ENCODE data around the gene CHRM2. TPM values are rescaled to one million over a fixed set of nuclear protein-coding genes. Genes with fewer than 3 reads are reported as not detected.
A peak's percentile ranks its signal among the peaks of the same experiment; 100 is the strongest.

The CHRM2 gene
- total and polyA plus RNA-seq, 2 of the 4 experiments (the other 2 are of a cell fraction) = 79.3 to 184 TPM

- no peak for ATAC-seq (ENCODE audit: low read depth)
- Histone ChIP-seq H3K9me1 (ENCODE audit: insufficient read depth, low read length) (peaks cover 5% of the 10 kb centered on the region; the same call in 1 of the 2 replicates), H3K4me3 (ENCODE audit: insufficient read depth, low read depth, low read length) (no peak overlapping the region), H2AK9ac (replicated peaks; ENCODE audit: low read depth, low read length, poor library complexity) (no peak overlapping the region), H2BK15ac (ENCODE audit: low read depth, low read length) (peak overlapping the region; percentile 87; the same call in 2 of the 3 replicates), H3K23ac (ENCODE audit: low read depth, low read length) (peak overlapping the region; percentile 70; the same call in 1 of the 2 replicates), H4K5ac (ENCODE audit: low read depth, low read length) (peak overlapping the region; percentile 62; the same call in 1 of the 2 replicates), H3K14ac (replicated peaks; ENCODE audit: low read depth, low read length) (peak overlapping the region; percentile 75), H3K4me1 (ENCODE audit: control insufficient read depth, insufficient read depth, low read length) (peaks cover 11% of the 10 kb centered on the region), H3K4ac (ENCODE audit: low read depth, low read length) (peak overlapping the region; percentile 55), H4K8ac (ENCODE audit: low read depth in 2 of 2, low read length in 2 of 2) (peak overlapping the region; percentile 48 to 68; a peak in 3 of 4 replicates), H4K91ac (ENCODE audit: insufficient read depth, low read depth, low read length) (peak overlapping the region; percentile 81), H2BK20ac (ENCODE audit: low read depth, low read length) (peak overlapping the region; percentile 28; the same call in 1 of the 2 replicates), H3K9ac (ENCODE audit: low read depth, low read length) (no peak overlapping the region), H2AK5ac (ENCODE audit: low read depth, low read length) (peak overlapping the region; percentile 84), H3K9me3 (ENCODE audit: control insufficient read depth, insufficient read depth, low read length) (no peaks in the 10 kb centered on the region), H2BK5ac (ENCODE audit: low read depth, low read length, poor library complexity, severe bottlenecking) (peak overlapping the region; percentile 81), H3K79me1 (ENCODE audit: low read depth in 1 of 2, low read length in 2 of 2) (peaks cover 28 to 50% of the 10 kb centered on the region in 2 experiments), H3K18ac (ENCODE audit: low read depth, low read length) (peak overlapping the region; percentile 66; the same call in 1 of the 2 replicates), H2AFZ (replicated peaks; ENCODE audit: low read length, poor library complexity) (no peak overlapping the region), H3K27ac (ENCODE audit: insufficient read depth, low read length) (peak overlapping the region; percentile 64; the same call in 1 of the 2 replicates), H4K20me1 (ENCODE audit: insufficient read depth, low read length) (no peaks in the 10 kb centered on the region), H3K27me3 (ENCODE audit: control insufficient read depth, insufficient read depth, low read length) (no peaks in the 10 kb centered on the region), H3K4me2 (ENCODE audit: low read depth, low read length) (no peak overlapping the region), H2BK120ac (ENCODE audit: low read depth, low read length) (peak overlapping the region; percentile 71), H3K36me3 (ENCODE audit: control insufficient read depth, insufficient read depth, low read length) (peaks cover 9% of the 10 kb centered on the region), H3K56ac (ENCODE audit: extremely low read depth, insufficient read depth, low read length) (no peak overlapping the region)
- in situ Hi-C loops (cut with MboI; ENCODE audit: low sequenced_read_pairs) (no loop called here), dilution Hi-C loops (cut with HindIII; ENCODE audit: low sequenced_read_pairs, unreplicated experiment) (no loop called here), intact Hi-C loops (cut with micrococcal nuclease) (loop anchor here (5.0 to 10.0 kb wide), 4 partner anchors 63 to 583 kb away; partner anchors contain the start of gene PTN)
- no TSS peak for BruUV-seq (replicated peaks)
- DNase-seq = no peak
- ChIA-PET POLR2A (ENCODE audit: unreplicated experiment) (no interaction called here), CTCF (interaction anchor here (1.0 kb wide), 1 partner anchor 19 kb away, joined by 3 read pairs; no protein-coding TSS in a partner anchor)
- no peak for TF ChIP-seq BHLHE40 (IDR thresholded peaks at IDR 0.05; ENCODE audit: low read depth, low read length)
- no peak for TF ChIP-seq MXI1 (IDR thresholded peaks at IDR 0.05; ENCODE audit: borderline replicate concordance, low read depth, low read length)
- TF ChIP-seq FOS (IDR thresholded peaks at IDR 0.05; ENCODE audit: low read depth, low read length) = no peak
- no peak for TF ChIP-seq RCOR1 (IDR thresholded peaks at IDR 0.05; ENCODE audit: insufficient replicate concordance, low read length)
- no peak for TF ChIP-seq CTCF (conservative IDR thresholded peaks at IDR 0.05; ENCODE audit: low read depth, low read length)
- TF ChIP-seq ELK1 (IDR thresholded peaks at IDR 0.05; ENCODE audit: borderline replicate concordance, low read depth, low read length) = no peak
- no peak for TF ChIP-seq RAD21 (IDR thresholded peaks at IDR 0.05; ENCODE audit: low read length)
- no peak for TF ChIP-seq NFE2L2 (IDR thresholded peaks at IDR 0.05; ENCODE audit: low read depth, low read length)
- no peak for TF ChIP-seq CEBPB (IDR thresholded peaks at IDR 0.05; ENCODE audit: low read depth, low read length)
- TF ChIP-seq MAZ (IDR thresholded peaks at IDR 0.05; ENCODE audit: borderline replicate concordance, low read depth, low read length) = no peak
- no peak for TF ChIP-seq RFX5 (IDR thresholded peaks at IDR 0.05; ENCODE audit: low read depth, low read length)
- no peak for TF ChIP-seq SMC3 (IDR thresholded peaks at IDR 0.05; ENCODE audit: low read depth, low read length)
- TF ChIP-seq POLR2A (IDR thresholded peaks at IDR 0.05; ENCODE audit: low read depth, low read length) = no peak
- TF ChIP-seq USF2 (IDR thresholded peaks at IDR 0.05; ENCODE audit: low read depth, low read length) = no peak
Measured at GRCh38 chr7:137009404-137009803, 141.0 kb downstream of the CHRM2 start.
